ENCODE results near the gene STARD13.

The STARD13 gene

GRCh38 chr13:33202644-33203169 lies 82.8 kb downstream of the STARD13 start:
- H4K20me1 ChIP-seq (ENCODE audit: low read depth, low read length) = no peaks in the 10 kb centered on the region
- no peaks in the 10 kb centered on the region for H3K36me3 ChIP-seq (ENCODE audit: low read length)
- no peak overlapping the region for H3K4me2 ChIP-seq (ENCODE audit: low read depth, low read length, poor library complexity, severe bottlenecking)
- H3K9ac ChIP-seq (ENCODE audit: low read length) = no peak overlapping the region
- H2AFZ ChIP-seq (ENCODE audit: low read depth, low read length, severe bottlenecking) = no peak overlapping the region
- no peak overlapping the region for H3K27ac ChIP-seq (ENCODE audit: low read depth, low read length)
- no peak for TF ChIP-seq CTCF (IDR thresholded peaks at IDR 0.05; ENCODE audit: insufficient read depth, low read length, poor library complexity, severe bottlenecking)
- no peak for TF ChIP-seq EZH2phosphoT487 (conservative IDR thresholded peaks at IDR 0.05; ENCODE audit: low read length)
- H3K79me2 ChIP-seq (ENCODE audit: insufficient read depth, low read length) = no peaks in the 10 kb centered on the region
- no peaks in the 10 kb centered on the region for H3K9me3 ChIP-seq (ENCODE audit: insufficient read depth, low read length)
- no peaks in the 10 kb centered on the region for H3F3A ChIP-seq (ENCODE audit: insufficient read depth)
- no peaks in the 10 kb centered on the region for H3K27me3 ChIP-seq (ENCODE audit: low read length)
- H3K4me3 ChIP-seq (ENCODE audit: insufficient read depth, low read length, poor library complexity, severe bottlenecking) = no peak overlapping the region
- no peaks in the 10 kb centered on the region for H3K9me2 ChIP-seq (replicated peaks; ENCODE audit: insufficient read depth, low read length)

- Histone ChIP-seq H3K9me2 (replicated peaks; ENCODE audit: insufficient read depth, low read length) (no peaks in the 10 kb centered on the region), H3K27ac (ENCODE audit: low read depth, low read length) (no peak overlapping the region), H3K27me3 (ENCODE audit: low read length) (no peaks in the 10 kb centered on the region), H3K9me3 (ENCODE audit: insufficient read depth, low read length) (no peaks in the 10 kb centered on the region), H3K36me3 (ENCODE audit: low read length) (no peaks in the 10 kb centered on the region), H3K79me2 (ENCODE audit: insufficient read depth, low read length) (no peaks in the 10 kb centered on the region), H2AFZ (ENCODE audit: low read depth, low read length, severe bottlenecking) (no peak overlapping the region), H3F3A (ENCODE audit: insufficient read depth) (no peaks in the 10 kb centered on the region), H3K4me3 (ENCODE audit: insufficient read depth, low read length, poor library complexity, severe bottlenecking) (no peak overlapping the region), H4K20me1 (ENCODE audit: low read depth, low read length) (no peaks in the 10 kb centered on the region), H3K4me2 (ENCODE audit: low read depth, low read length, poor library complexity, severe bottlenecking) (no peak overlapping the region), H3K9ac (ENCODE audit: low read length) (no peak overlapping the region)
- TF ChIP-seq EZH2phosphoT487 (conservative IDR thresholded peaks at IDR 0.05; ENCODE audit: low read length) = no peak
- no peak for TF ChIP-seq CTCF (IDR thresholded peaks at IDR 0.05; ENCODE audit: insufficient read depth, low read length, poor library complexity, severe bottlenecking)
Measured at GRCh38 chr13:33201659-33202058, 83.9 kb downstream of the STARD13 start.

- Histone ChIP-seq H3K9me2 (replicated peaks; ENCODE audit: insufficient read depth, low read length) (no peaks in the 10 kb centered on the region), H3F3A (ENCODE audit: insufficient read depth) (no peaks in the 10 kb centered on the region), H3K36me3 (ENCODE audit: low read length) (no peaks in the 10 kb centered on the region), H2AFZ (ENCODE audit: low read depth, low read length, severe bottlenecking) (no peak overlapping the region), H3K4me2 (ENCODE audit: low read depth, low read length, poor library complexity, severe bottlenecking) (no peak overlapping the region), H3K27ac (ENCODE audit: low read depth, low read length) (no peak overlapping the region), H3K79me2 (ENCODE audit: insufficient read depth, low read length) (no peaks in the 10 kb centered on the region), H3K9ac (ENCODE audit: low read length) (no peak overlapping the region), H3K27me3 (ENCODE audit: low read length) (no peaks in the 10 kb centered on the region), H3K4me3 (ENCODE audit: insufficient read depth, low read length, poor library complexity, severe bottlenecking) (no peak overlapping the region), H4K20me1 (ENCODE audit: low read depth, low read length) (no peaks in the 10 kb centered on the region), H3K9me3 (ENCODE audit: insufficient read depth, low read length) (no peaks in the 10 kb centered on the region)
- TF ChIP-seq CTCF (IDR thresholded peaks at IDR 0.05; ENCODE audit: insufficient read depth, low read length, poor library complexity, severe bottlenecking) = no peak
Measured at GRCh38 chr13:33199289-33199850, 86.2 kb downstream of the STARD13 start.
